Hepatocyte (in vitro differentiated cells): ENCODE measurements around the gene RUVBL2. TPM values are rescaled to one million over a fixed set of nuclear protein-coding genes. Genes with fewer than 3 reads are reported as not detected.

Experiments
- DNase-seq: peaks from one replicate; pipeline ENCODE4 v3.0.0-alpha.2; 2016; ENCODE audit warnings: low spot score
- H2AFZ ChIP-seq: fragments of 200-600 bp; sonication (generic); 2 replicates; pipeline ENCODE4 v1.6.0; 2016; ENCODE audit warnings: antibody characterized with exemption, mild to moderate bottlenecking
- H3K27ac ChIP-seq: fragments of 200-600 bp; sonication (generic); 2 replicates; pipeline ENCODE4 v1.5.1; 2016; ENCODE audit warnings: mild to moderate bottlenecking
- H3K27me3 ChIP-seq: fragments of 200-600 bp; sonication (generic); 2 replicates; pipeline ENCODE4 v1.6.1; 2016
- H3K36me3 ChIP-seq: fragments of 200-600 bp; sonication (generic); replicated peaks from 2 replicates; pipeline ENCODE4 v1.5.1; 2016; ENCODE audit warnings: low read depth; ENCODE audit not compliant: insufficient read depth
- H3K4me1 ChIP-seq: fragments of 200-600 bp; sonication (generic); 2 replicates; pipeline ENCODE4 v1.5.1; 2016; ENCODE audit warnings: mild to moderate bottlenecking, moderate library complexity; ENCODE audit not compliant: insufficient read depth
- H3K4me2 ChIP-seq: fragments of 200-600 bp; sonication (generic); 2 replicates; pipeline ENCODE4 v1.6.0; 2016
- H3K4me3 ChIP-seq: fragments of 200-600 bp; sonication (generic); 2 replicates; pipeline ENCODE4 v1.5.1; 2016; ENCODE audit warnings: mild to moderate bottlenecking
- H3K79me2 ChIP-seq: fragments of 200-600 bp; sonication (generic); 2 replicates; pipeline ENCODE4 v1.6.0; 2017; ENCODE audit warnings: mild to moderate bottlenecking
- H3K9me2 ChIP-seq: fragments of 200-600 bp; sonication (generic); replicated peaks from 2 replicates; pipeline ENCODE4 v1.6.0; 2017; ENCODE audit warnings: mild to moderate bottlenecking; ENCODE audit not compliant: insufficient read depth
- H3K9me3 ChIP-seq: fragments of 200-600 bp; sonication (generic); 2 replicates; pipeline ENCODE4 v1.5.1; 2016; ENCODE audit warnings: low read depth, mild to moderate bottlenecking
- H4K20me1 ChIP-seq: fragments of 200-600 bp; sonication (generic); 2 replicates; pipeline ENCODE4 v1.6.0; 2016; ENCODE audit warnings: mild to moderate bottlenecking; ENCODE audit not compliant: insufficient read depth, poor library complexity, severe bottlenecking
- EZH2 ChIP-seq: fragments of 200-600 bp; sonication (generic); IDR thresholded peaks from 2 replicates; pipeline ENCODE4 v1.6.1; 2016; ENCODE audit warnings: antibody characterized with exemption, mild to moderate bottlenecking, borderline replicate concordance
- EZH2phosphoT487 ChIP-seq: fragments of 200-600 bp; sonication (generic); IDR thresholded peaks from one replicate; pipeline ENCODE4 v1.6.1; 2018; ENCODE audit warnings: antibody characterized with exemption, mild to moderate bottlenecking, low read depth, moderate library complexity; ENCODE audit not compliant: unreplicated experiment, severe bottlenecking
- WGBS: methylation state at CpG from one replicate; pipeline ENCODE4 v1.1.6; 2016; ENCODE audit warnings: low lambda C conversion rate; ENCODE audit errors: missing lambda C conversion rate; 5-methylcytosine and 5-hydroxymethylcytosine counted together
- polyA plus RNA-seq: library from polyadenylated mRNA; unstranded; fragments of >200 nt; fragmentation: Nextera tagmentation; extraction: Ambion mirVana; gene quantifications from 2 replicates; pipeline ENCODE4 v1.2.1, GENCODE V29; 2016
- total RNA-seq: library from RNA; depleted of rRNA; stranded (reverse); fragments of >200 nt; gene quantifications from 2 replicates; pipeline ENCODE4 v1.2.3, GENCODE V29; 2014
- TF ChIP-seq, protein P1 (sequence below): fragments of 200-600 bp; sonication (generic); IDR thresholded peaks from 2 replicates; pipeline ENCODE4 v1.5.1; 2016; ENCODE audit warnings: antibody characterized with exemption, mild to moderate bottlenecking; ENCODE audit not compliant: poor library complexity

The RUVBL2 gene
- total and polyA plus RNA-seq, 2 experiments from 2014 or later = 72.1 to 84.9 TPM

DNA sequence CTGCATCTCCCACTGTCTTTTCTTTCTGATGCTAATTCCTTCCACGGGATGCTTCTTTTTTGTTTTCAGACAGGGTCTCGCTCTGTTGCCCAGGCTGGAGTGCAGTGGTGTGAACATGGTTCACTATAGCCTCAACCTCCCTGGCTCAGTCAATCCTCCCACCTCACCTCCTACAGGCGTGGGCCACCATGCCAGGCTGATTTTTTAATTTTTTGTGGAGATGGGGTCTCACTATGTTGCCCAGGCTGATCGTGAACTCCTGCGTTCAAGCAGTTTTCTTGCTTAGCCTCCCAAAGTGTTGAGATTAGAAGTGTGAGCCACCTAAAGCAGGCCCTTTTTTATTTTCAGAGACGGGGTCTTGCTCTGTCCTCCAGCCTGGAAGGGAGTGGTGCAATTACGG is 5.4 kb upstream of the RUVBL2 start:
- H3K27me3 ChIP-seq = no peaks in the 10 kb centered on the region
- H3K36me3 ChIP-seq = no peaks in the 10 kb centered on the region
- DNase-seq = no peak
- TF ChIP-seq, protein P1, sequence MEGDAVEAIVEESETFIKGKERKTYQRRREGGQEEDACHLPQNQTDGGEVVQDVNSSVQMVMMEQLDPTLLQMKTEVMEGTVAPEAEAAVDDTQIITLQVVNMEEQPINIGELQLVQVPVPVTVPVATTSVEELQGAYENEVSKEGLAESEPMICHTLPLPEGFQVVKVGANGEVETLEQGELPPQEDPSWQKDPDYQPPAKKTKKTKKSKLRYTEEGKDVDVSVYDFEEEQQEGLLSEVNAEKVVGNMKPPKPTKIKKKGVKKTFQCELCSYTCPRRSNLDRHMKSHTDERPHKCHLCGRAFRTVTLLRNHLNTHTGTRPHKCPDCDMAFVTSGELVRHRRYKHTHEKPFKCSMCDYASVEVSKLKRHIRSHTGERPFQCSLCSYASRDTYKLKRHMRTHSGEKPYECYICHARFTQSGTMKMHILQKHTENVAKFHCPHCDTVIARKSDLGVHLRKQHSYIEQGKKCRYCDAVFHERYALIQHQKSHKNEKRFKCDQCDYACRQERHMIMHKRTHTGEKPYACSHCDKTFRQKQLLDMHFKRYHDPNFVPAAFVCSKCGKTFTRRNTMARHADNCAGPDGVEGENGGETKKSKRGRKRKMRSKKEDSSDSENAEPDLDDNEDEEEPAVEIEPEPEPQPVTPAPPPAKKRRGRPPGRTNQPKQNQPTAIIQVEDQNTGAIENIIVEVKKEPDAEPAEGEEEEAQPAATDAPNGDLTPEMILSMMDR = no peak
- TF ChIP-seq EZH2 (no peak), EZH2phosphoT487 (no peak)
- H3K79me2 ChIP-seq = peaks cover 31% of the 10 kb centered on the region
- H3K9me3 ChIP-seq = no peaks in the 10 kb centered on the region
- WGBS = 94% methylated on average over 7 of the region's 7 CpGs
- no peak overlapping the region for H3K27ac ChIP-seq
- no peak overlapping the region for H2AFZ ChIP-seq
- no peak overlapping the region for H3K4me2 ChIP-seq
- peaks cover 11% of the 10 kb centered on the region for H3K4me1 ChIP-seq
- peaks cover 4% of the 10 kb centered on the region for H4K20me1 ChIP-seq
- no peaks in the 10 kb centered on the region for H3K9me2 ChIP-seq
- no peak overlapping the region for H3K4me3 ChIP-seq

DNA sequence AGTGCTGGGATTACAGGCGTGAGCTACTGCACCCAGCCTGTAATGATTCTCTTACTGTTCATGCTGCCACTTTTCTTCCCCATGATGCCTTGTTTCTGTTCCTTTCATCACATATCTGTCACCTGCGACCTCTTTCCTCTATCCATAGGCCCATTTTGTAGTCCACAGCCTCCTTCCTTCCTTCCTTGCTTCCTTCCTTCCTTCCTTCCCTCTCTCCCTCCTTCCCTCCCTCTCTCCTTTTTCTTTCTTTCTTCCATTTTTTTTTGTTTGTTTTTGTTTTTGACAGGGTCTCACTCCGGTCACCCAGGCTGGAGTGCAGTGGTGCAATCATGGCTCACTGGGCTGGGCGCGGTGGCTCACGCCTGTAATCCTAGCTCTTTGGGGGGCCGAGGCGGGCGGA is 4.8 kb upstream of the RUVBL2 start:
- H3K9me2 ChIP-seq = no peaks in the 10 kb centered on the region
- no peaks in the 10 kb centered on the region for H3K36me3 ChIP-seq
- H4K20me1 ChIP-seq = peaks cover 4% of the 10 kb centered on the region
- H3K79me2 ChIP-seq = peaks cover 31% of the 10 kb centered on the region
- TF ChIP-seq EZH2phosphoT487 (no peak), EZH2 (no peak)
- TF ChIP-seq, protein P1 = no peak
- H3K4me3 ChIP-seq = no peak overlapping the region
- H2AFZ ChIP-seq = no peak overlapping the region
- 95% methylated on average over 9 of the region's 9 CpGs for WGBS
- H3K9me3 ChIP-seq = no peaks in the 10 kb centered on the region
- H3K27me3 ChIP-seq = no peaks in the 10 kb centered on the region
- DNase-seq = no peak
- H3K27ac ChIP-seq = no peak overlapping the region
- no peak overlapping the region for H3K4me2 ChIP-seq
- peaks cover 11% of the 10 kb centered on the region for H3K4me1 ChIP-seq

DNA sequence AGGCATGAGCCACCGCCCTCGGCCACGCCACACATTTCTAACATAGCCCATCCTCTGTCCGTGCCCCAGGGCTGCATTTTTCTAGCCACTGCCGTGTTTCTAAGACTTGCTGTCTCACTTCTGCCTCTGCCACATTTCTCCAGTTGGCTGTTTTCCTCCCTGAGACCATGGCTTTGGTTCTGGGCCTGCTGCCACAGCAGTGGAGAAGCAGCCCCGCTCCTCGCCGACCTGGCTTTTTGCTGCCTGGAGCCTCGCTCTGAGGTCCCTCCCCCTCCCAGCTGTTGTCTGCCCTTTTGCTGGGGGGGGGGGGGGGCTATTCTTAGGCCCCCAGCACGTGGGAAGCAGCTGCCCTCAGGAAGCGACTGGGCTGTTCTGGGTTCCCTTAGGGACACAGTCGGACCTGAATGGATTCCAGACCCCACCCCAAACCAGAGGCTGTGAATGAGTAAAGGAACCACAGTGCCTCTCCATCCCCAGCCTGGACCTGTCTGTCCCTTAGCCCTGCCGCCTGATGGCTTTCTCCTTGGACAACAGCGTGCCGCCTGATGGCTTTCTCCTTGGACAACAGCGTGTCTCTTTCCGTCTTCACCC is 3.9 kb upstream of the RUVBL2 start:
- no peak for DNase-seq
- H3K36me3 ChIP-seq = no peaks in the 10 kb centered on the region
- H3K4me2 ChIP-seq = no peak overlapping the region
- H3K79me2 ChIP-seq = peaks cover 39% of the 10 kb centered on the region
- H3K9me2 ChIP-seq = no peaks in the 10 kb centered on the region
- no peaks in the 10 kb centered on the region for H3K27me3 ChIP-seq
- peaks cover 4% of the 10 kb centered on the region for H4K20me1 ChIP-seq
- H3K9me3 ChIP-seq = no peaks in the 10 kb centered on the region
- no peak overlapping the region for H2AFZ ChIP-seq
- TF ChIP-seq, protein P1 = no peak
- no peak for TF ChIP-seq EZH2
- TF ChIP-seq EZH2phosphoT487 = no peak
- WGBS = 92% methylated on average over 15 of the region's 17 CpGs
- no peak overlapping the region for H3K4me3 ChIP-seq
- no peak overlapping the region for H3K27ac ChIP-seq
- H3K4me1 ChIP-seq = peaks cover 17% of the 10 kb centered on the region

DNA sequence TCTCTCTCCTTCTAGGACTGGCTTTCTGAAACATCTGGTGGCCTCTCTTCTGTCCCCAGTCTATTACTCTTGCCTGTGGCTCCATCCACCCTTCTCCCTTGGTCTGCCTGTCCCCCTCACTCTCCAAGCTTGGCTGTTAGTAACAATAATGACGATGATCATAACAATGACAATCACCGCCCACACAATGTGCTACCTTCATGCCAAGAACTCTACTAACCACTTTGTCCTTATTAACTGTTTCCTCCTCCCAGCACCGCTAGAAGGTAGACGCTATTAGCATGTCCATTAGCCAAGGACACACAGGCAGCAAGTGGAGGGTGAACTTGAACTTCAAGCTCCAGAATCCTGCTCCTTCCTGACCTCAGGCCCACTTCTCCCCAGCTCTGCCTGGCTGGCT is 3.3 kb upstream of the RUVBL2 start:
- Histone ChIP-seq H3K79me2 (peaks cover 45% of the 10 kb centered on the region), H3K4me3 (no peak overlapping the region), H3K27me3 (no peaks in the 10 kb centered on the region), H3K9me3 (no peaks in the 10 kb centered on the region), H3K4me2 (no peak overlapping the region), H3K27ac (no peak overlapping the region), H4K20me1 (peaks cover 4% of the 10 kb centered on the region), H3K9me2 (no peaks in the 10 kb centered on the region), H2AFZ (no peak overlapping the region), H3K4me1 (peaks cover 18% of the 10 kb centered on the region), H3K36me3 (no peaks in the 10 kb centered on the region)
- WGBS = 93% methylated on average over 4 of the region's 4 CpGs
- no peak for DNase-seq
- TF ChIP-seq EZH2 (no peak), EZH2phosphoT487 (no peak)
- TF ChIP-seq, protein P1 = no peak
